Measurements from ENCODE around the gene DDX60. TPM values are rescaled to one million over a fixed set of nuclear protein-coding genes. Genes with fewer than 3 reads are reported as not detected.
A peak's percentile ranks its signal among the peaks of the same experiment; 100 is the strongest.

DDX60 gene
- 4.2 and 9.2 TPM in 2 replicates for total RNA-seq (2014; rRNA removed; shearing (Covaris generic); ENCODE audit: low replicate concordance)

GRCh38 chr4:168318266-168318895 is at the start of gene DDX60:
TSS of gene DDX60 (minus strand) at chr4:168318752. CDS start at chr4:168311259, 7,493 bp downstream.
- H3K9me3 ChIP-seq (ENCODE audit: low read length) = no peaks in the 10 kb centered on the region
- H3K79me2 ChIP-seq (ENCODE audit: low read length) = no peaks in the 10 kb centered on the region
- H3K27me3 ChIP-seq (ENCODE audit: low read length) = no peaks in the 10 kb centered on the region
- H2AFZ ChIP-seq (ENCODE audit: low read length) = peak within 1 kb of the TSS; percentile 96
- H3K4me1 ChIP-seq (ENCODE audit: low read length) = peaks cover 16% of the 10 kb centered on the region
- H4K20me1 ChIP-seq (ENCODE audit: insufficient read depth, low read depth, low read length) = no peaks in the 10 kb centered on the region
- H3K9ac ChIP-seq (ENCODE audit: low read length) = peak within 1 kb of the TSS; percentile 86
- H3K27ac ChIP-seq (ENCODE audit: low read length) = 0 out of 2 replicates have a peak within 1 kb of the TSS, but pooled peaks have one; percentile 51
- peak; percentile 84 for DNase-seq
- peak within 1 kb of the TSS; percentile 81 for H3K4me3 ChIP-seq (ENCODE audit: low read length)
- H3K4me2 ChIP-seq (ENCODE audit: low read depth, low read length, poor library complexity, severe bottlenecking) = peak within 1 kb of the TSS; percentile 82
- H3K9me2 ChIP-seq (replicated peaks; ENCODE audit: insufficient read depth, low read length) = no peaks in the 10 kb centered on the region
- no peaks in the 10 kb centered on the region for H3K36me3 ChIP-seq (ENCODE audit: insufficient read depth, low read length)

- no peaks in the 10 kb centered on the region for H3K27me3 ChIP-seq (ENCODE audit: low read length)
- H3K9me3 ChIP-seq (ENCODE audit: low read length) = no peaks in the 10 kb centered on the region
- no peak for DNase-seq
- no peaks in the 10 kb centered on the region for H3K4me1 ChIP-seq (ENCODE audit: low read length)
- no peak overlapping the region for H3K9ac ChIP-seq (ENCODE audit: low read length)
- no peaks in the 10 kb centered on the region for H4K20me1 ChIP-seq (ENCODE audit: insufficient read depth, low read depth, low read length)
- no peaks in the 10 kb centered on the region for H3K79me2 ChIP-seq (ENCODE audit: low read length)
- no peak overlapping the region for H3K4me3 ChIP-seq (ENCODE audit: low read length)
- H3K9me2 ChIP-seq (replicated peaks; ENCODE audit: insufficient read depth, low read length) = no peaks in the 10 kb centered on the region
- no peak overlapping the region for H2AFZ ChIP-seq (ENCODE audit: low read length)
- H3K36me3 ChIP-seq (ENCODE audit: insufficient read depth, low read length) = no peaks in the 10 kb centered on the region
- H3K27ac ChIP-seq (ENCODE audit: low read length) = no peak overlapping the region
- H3K4me2 ChIP-seq (ENCODE audit: low read depth, low read length, poor library complexity, severe bottlenecking) = no peak overlapping the region
These were observed 48.5 kb upstream of the DDX60 start for GRCh38 chr4:168367065-168367464.

- Histone ChIP-seq H2AFZ (ENCODE audit: low read length) (no peak overlapping the region), H4K20me1 (ENCODE audit: insufficient read depth, low read depth, low read length) (no peaks in the 10 kb centered on the region), H3K79me2 (ENCODE audit: low read length) (no peaks in the 10 kb centered on the region), H3K4me1 (ENCODE audit: low read length) (no peaks in the 10 kb centered on the region), H3K27ac (ENCODE audit: low read length) (no peak overlapping the region), H3K4me3 (ENCODE audit: low read length) (no peak overlapping the region), H3K9ac (ENCODE audit: low read length) (no peak overlapping the region), H3K9me2 (replicated peaks; ENCODE audit: insufficient read depth, low read length) (no peaks in the 10 kb centered on the region), H3K4me2 (ENCODE audit: low read depth, low read length, poor library complexity, severe bottlenecking) (no peak overlapping the region), H3K36me3 (ENCODE audit: insufficient read depth, low read length) (no peaks in the 10 kb centered on the region), H3K27me3 (ENCODE audit: low read length) (no peaks in the 10 kb centered on the region), H3K9me3 (ENCODE audit: low read length) (no peaks in the 10 kb centered on the region)
- DNase-seq = no peak
These were observed 43.5 kb upstream of the DDX60 start for GRCh38 chr4:168362025-168362401.

- H3K27me3 ChIP-seq (ENCODE audit: low read length) = no peaks in the 10 kb centered on the region
- H3K9me3 ChIP-seq (ENCODE audit: low read length) = no peaks in the 10 kb centered on the region
- no peaks in the 10 kb centered on the region for H3K9me2 ChIP-seq (replicated peaks; ENCODE audit: insufficient read depth, low read length)
- H3K27ac ChIP-seq (ENCODE audit: low read length) = no peak overlapping the region
- no peak overlapping the region for H3K4me2 ChIP-seq (ENCODE audit: low read depth, low read length, poor library complexity, severe bottlenecking)
- no peaks in the 10 kb centered on the region for H4K20me1 ChIP-seq (ENCODE audit: insufficient read depth, low read depth, low read length)
- no peaks in the 10 kb centered on the region for H3K4me1 ChIP-seq (ENCODE audit: low read length)
- no peaks in the 10 kb centered on the region for H3K36me3 ChIP-seq (ENCODE audit: insufficient read depth, low read length)
- no peaks in the 10 kb centered on the region for H3K79me2 ChIP-seq (ENCODE audit: low read length)
- no peak overlapping the region for H3K4me3 ChIP-seq (ENCODE audit: low read length)
- H2AFZ ChIP-seq (ENCODE audit: low read length) = no peak overlapping the region
- DNase-seq = no peak
- H3K9ac ChIP-seq (ENCODE audit: low read length) = no peak overlapping the region
These were observed 42.9 kb upstream of the DDX60 start for GRCh38 chr4:168361365-168362024.

GRCh38 chr4:168360271-168360670 is 41.7 kb upstream of the DDX60 start:
- Histone ChIP-seq H3K27me3 (ENCODE audit: low read length) (no peaks in the 10 kb centered on the region), H3K4me3 (ENCODE audit: low read length) (no peak overlapping the region), H3K9ac (ENCODE audit: low read length) (no peak overlapping the region), H4K20me1 (ENCODE audit: insufficient read depth, low read depth, low read length) (no peaks in the 10 kb centered on the region), H3K27ac (ENCODE audit: low read length) (no peak overlapping the region), H3K9me2 (replicated peaks; ENCODE audit: insufficient read depth, low read length) (no peaks in the 10 kb centered on the region), H2AFZ (ENCODE audit: low read length) (no peak overlapping the region), H3K36me3 (ENCODE audit: insufficient read depth, low read length) (no peaks in the 10 kb centered on the region), H3K79me2 (ENCODE audit: low read length) (no peaks in the 10 kb centered on the region), H3K4me1 (ENCODE audit: low read length) (no peaks in the 10 kb centered on the region), H3K4me2 (ENCODE audit: low read depth, low read length, poor library complexity, severe bottlenecking) (no peak overlapping the region), H3K9me3 (ENCODE audit: low read length) (no peaks in the 10 kb centered on the region)
- no peak for DNase-seq

- Histone ChIP-seq H3K9ac (ENCODE audit: low read length) (no peak overlapping the region), H2AFZ (ENCODE audit: low read length) (no peak overlapping the region), H3K27ac (ENCODE audit: low read length) (no peak overlapping the region), H3K36me3 (ENCODE audit: insufficient read depth, low read length) (no peaks in the 10 kb centered on the region), H3K4me2 (ENCODE audit: low read depth, low read length, poor library complexity, severe bottlenecking) (no peak overlapping the region), H3K27me3 (ENCODE audit: low read length) (no peaks in the 10 kb centered on the region), H3K79me2 (ENCODE audit: low read length) (no peaks in the 10 kb centered on the region), H3K4me3 (ENCODE audit: low read length) (no peak overlapping the region), H3K9me3 (ENCODE audit: low read length) (no peaks in the 10 kb centered on the region), H3K9me2 (replicated peaks; ENCODE audit: insufficient read depth, low read length) (no peaks in the 10 kb centered on the region), H3K4me1 (ENCODE audit: low read length) (no peaks in the 10 kb centered on the region), H4K20me1 (ENCODE audit: insufficient read depth, low read depth, low read length) (no peaks in the 10 kb centered on the region)
- no peak for DNase-seq
These were observed 39.4 kb upstream of the DDX60 start for GRCh38 chr4:168357941-168358340.

- no peak overlapping the region for H3K27ac ChIP-seq (ENCODE audit: low read length)
- H4K20me1 ChIP-seq (ENCODE audit: insufficient read depth, low read depth, low read length) = no peaks in the 10 kb centered on the region
- H3K36me3 ChIP-seq (ENCODE audit: insufficient read depth, low read length) = no peaks in the 10 kb centered on the region
- H3K4me2 ChIP-seq (ENCODE audit: low read depth, low read length, poor library complexity, severe bottlenecking) = no peak overlapping the region
- H2AFZ ChIP-seq (ENCODE audit: low read length) = no peak overlapping the region
- no peak overlapping the region for H3K4me3 ChIP-seq (ENCODE audit: low read length)
- no peaks in the 10 kb centered on the region for H3K27me3 ChIP-seq (ENCODE audit: low read length)
- DNase-seq = no peak
- no peaks in the 10 kb centered on the region for H3K4me1 ChIP-seq (ENCODE audit: low read length)
- H3K79me2 ChIP-seq (ENCODE audit: low read length) = no peaks in the 10 kb centered on the region
- H3K9me3 ChIP-seq (ENCODE audit: low read length) = no peaks in the 10 kb centered on the region
- no peaks in the 10 kb centered on the region for H3K9me2 ChIP-seq (replicated peaks; ENCODE audit: insufficient read depth, low read length)
- no peak overlapping the region for H3K9ac ChIP-seq (ENCODE audit: low read length)
These were observed 35.2 kb upstream of the DDX60 start for GRCh38 chr4:168353746-168354145.

- Histone ChIP-seq H3K9me2 (replicated peaks; ENCODE audit: insufficient read depth, low read length) (no peaks in the 10 kb centered on the region), H3K4me3 (ENCODE audit: low read length) (no peak overlapping the region), H3K9ac (ENCODE audit: low read length) (no peak overlapping the region), H4K20me1 (ENCODE audit: insufficient read depth, low read depth, low read length) (no peaks in the 10 kb centered on the region), H3K27me3 (ENCODE audit: low read length) (no peaks in the 10 kb centered on the region), H3K27ac (ENCODE audit: low read length) (no peak overlapping the region), H3K36me3 (ENCODE audit: insufficient read depth, low read length) (no peaks in the 10 kb centered on the region), H3K9me3 (ENCODE audit: low read length) (no peaks in the 10 kb centered on the region), H3K79me2 (ENCODE audit: low read length) (no peaks in the 10 kb centered on the region), H3K4me2 (ENCODE audit: low read depth, low read length, poor library complexity, severe bottlenecking) (no peak overlapping the region), H3K4me1 (ENCODE audit: low read length) (no peaks in the 10 kb centered on the region), H2AFZ (ENCODE audit: low read length) (no peak overlapping the region)
- DNase-seq = no peak
These were observed 19.0 kb upstream of the DDX60 start for GRCh38 chr4:168337550-168337940.

Data from Karpas-422 (cell line).